NCI-H1105 treated with DMSO at 0.1 percent for 48 hours (cell line): ENCODE measurements around the gene ANTXR1.
"Not testable (repeated sequence)": the region's sequence is repeated elsewhere in the genome, so short reads cannot be mapped to it uniquely, and the experiment has no call there.

Source experiments
- DNase-seq: peaks from one replicate; lab custom pipeline; 2025; lab: John Stamatoyannopoulos, UW

ANTXR1 gene

DNA sequence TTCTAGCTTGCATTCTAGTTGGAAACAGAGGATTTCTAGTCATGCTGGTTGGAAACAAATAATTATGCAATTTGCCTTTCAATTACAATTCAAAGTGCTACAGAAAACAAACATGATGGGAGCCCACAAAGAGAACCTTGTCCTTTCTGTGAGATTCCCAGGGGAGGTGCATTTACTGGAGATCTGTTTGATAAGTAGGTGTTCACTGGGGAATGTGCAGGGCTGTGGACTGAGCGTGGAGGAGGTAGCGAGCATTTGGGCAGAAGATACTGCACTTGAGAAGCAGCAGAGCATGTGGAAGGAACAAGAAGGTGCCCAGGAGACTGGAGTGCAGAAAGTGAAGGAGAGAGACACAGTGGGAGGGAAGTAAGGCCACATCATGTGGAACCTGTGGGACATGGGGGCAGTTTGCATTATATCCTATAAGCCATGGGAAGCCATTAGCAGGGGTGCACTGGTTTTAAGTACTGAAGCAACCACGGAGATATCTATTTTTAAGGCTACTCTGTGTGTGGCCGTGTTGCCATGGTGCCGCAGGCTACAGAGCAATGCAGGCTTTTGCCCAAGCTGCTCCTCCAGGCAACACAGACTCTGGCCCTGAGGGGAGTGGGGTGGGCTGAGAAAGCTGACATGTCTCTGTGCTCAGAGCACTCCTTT, 154.0 kb downstream of the ANTXR1 start:
- DNase-seq: no peak

DNA sequence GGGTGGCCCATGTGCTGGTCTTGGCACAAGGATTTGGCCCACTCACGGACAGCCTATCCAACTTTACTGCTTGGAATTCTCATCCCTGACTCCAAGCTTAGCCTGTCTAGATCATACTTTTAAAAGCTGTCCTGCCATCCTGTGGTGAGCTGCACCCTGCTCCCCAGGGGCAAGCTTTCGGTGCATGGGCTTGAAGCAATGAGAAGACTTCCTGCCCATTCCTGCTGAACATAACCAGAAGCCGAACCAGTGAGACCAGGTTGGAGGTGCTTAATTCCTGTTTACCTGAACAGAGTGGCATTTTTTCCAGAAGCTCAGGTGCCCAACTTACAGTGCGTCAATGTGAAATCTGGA, 154.5 kb downstream of the ANTXR1 start:
- DNase-seq: no peak

DNA sequence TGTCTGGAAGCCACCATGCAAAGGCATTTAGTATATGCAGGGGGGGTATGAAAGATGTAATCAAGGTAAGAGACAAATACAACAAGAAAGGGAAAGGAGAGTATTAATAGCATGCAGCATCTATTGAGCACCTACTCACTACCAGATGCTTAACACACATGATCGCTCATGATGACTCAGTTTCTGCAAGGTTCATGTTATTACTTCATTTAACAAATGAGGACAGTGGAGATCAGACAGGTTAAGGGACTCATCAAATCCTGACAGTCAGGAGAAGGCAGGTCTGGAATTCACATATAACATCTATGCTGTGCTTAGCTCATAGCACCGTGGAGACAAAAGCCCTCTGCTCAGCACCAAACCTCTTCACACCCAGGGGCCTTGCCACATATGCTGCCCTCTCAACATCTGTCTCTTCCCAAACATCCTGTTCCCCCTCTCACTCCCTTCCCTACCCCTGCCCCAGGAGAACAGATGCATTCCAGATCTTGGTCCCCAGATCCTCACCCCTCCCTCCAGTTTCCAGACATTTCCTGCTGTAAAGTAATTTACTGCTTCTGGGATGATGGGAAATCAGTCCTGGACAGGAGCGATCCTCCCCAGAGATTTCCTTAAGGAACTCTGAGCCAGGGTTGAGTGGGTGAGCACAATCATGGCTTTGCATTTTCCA, 155.3 kb downstream of the ANTXR1 start:
- DNase-seq: no peak

DNA sequence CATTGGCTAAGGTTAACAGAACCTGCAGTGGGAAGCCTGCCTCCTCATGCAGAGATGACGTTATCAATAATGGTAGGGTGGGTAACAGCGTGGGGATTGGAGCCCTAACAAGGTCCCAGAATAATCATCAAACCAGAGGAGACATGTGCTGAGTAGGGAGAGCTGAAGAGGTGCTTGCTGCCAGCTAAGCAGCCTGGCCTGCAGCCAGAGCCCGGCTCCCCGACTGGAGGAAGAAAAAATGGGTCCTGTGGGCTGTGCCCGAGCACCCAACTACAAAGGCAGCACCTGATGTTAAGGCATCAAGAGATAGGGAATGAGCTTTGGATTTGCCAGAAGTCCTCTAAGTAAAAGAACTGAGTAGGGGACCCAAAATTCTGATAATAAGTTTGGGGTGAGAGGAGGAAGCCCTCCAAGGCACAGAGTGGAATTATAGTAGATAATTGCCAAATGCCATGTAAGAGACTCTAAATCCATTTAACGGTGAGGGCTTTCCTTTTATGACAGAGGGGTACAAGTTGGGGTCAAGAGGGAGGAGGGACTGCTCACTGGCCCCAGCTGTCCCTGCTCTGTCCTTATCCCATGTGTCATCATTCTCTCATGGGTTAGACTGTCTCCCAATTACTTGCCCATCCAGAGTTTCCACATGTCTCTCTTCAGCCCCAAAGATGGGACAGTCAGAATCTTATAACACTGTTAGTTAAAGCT, 156.1 kb downstream of the ANTXR1 start:
- no peak for DNase-seq

DNA sequence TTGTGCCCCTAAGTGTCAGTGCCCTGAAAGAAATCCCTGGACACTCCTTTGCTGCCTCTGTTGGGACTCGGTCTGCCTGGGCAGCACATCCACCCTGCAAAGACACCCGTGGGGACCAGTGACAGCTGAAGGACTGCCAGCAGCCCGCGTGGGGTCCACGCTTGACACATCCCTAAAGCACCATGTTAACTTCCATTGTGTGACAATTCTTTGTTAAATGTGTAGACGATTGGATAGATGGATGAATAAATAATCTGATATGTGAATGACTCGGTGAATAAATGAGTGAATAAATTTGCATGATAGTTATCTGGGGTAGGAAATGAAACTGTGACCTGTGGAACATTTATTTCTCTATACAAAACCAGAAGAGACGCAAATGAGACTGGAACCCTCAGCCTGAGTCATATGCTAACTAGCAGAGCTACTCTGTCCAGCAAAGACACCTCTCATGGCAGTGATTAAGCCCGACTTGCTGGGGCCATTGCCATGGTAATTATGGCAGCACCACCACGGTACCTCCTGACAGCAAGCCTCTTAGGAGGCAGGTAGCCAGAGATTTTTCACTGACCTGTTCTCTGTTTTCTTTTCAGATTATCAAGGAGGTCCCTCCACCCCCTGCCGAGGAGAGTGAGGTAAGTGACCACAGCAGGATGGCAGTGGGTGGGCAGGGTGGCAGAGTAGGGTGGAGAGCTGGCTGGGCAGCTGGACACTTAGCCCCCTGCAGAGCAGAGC, 156.8 kb downstream of the ANTXR1 start:
- no peak for DNase-seq

DNA sequence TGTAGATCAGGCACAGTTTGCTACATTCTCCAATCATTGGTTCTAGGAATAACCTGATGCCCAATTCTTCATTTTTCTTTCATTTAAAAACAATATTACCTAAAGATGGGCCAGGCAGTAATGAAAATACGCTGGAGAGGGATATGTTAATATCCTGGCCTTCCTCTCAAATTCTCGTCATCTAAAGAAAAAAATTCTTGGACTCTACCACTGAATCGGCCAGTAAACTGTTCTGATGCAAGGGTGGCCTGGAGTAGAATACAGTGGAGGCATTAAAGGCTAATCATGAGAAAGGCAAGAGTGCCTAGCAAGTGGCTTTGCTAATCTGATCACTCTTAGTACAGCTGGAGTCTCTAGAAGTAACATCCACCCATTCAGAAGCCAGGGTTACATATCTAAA, 157.7 kb downstream of the ANTXR1 start:
- DNase-seq: no peak

DNA sequence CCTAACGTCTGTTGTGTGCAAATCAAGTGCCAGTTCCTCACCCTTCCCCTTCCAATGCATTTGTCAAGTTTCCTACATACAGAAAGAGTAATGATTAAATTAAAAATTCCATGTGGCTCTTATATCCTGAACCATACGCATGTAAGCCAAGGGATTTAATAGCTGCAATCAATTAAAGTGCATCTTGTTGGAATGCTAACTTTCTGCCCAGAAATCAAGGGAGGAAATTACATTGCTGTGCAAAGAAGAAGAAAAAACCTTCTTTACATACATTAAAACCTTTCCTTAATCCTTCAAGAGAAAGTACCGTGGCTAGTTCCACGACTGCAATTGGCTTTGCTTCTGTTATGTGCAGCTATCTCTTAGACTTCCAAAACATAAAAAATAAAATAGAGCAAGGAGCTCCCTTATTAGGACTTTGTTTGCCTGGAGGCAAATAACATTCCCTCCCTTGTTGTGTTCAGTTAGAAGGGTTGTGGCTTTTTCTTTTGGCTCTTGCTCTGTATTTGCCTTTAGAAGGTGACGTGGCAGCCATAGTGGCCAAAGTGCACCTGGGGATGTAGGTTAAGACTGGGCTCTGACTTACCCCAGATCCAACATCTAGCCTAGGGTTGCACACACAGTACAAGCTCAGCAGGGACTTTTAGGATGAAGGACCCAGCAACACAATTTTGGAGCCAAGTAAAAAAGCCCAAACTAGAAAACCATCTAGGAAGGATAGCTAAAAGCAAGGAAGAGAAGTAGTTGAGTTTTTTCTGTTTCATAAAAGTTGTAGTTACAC, 158.3 kb downstream of the ANTXR1 start:
- no peak for DNase-seq

DNA sequence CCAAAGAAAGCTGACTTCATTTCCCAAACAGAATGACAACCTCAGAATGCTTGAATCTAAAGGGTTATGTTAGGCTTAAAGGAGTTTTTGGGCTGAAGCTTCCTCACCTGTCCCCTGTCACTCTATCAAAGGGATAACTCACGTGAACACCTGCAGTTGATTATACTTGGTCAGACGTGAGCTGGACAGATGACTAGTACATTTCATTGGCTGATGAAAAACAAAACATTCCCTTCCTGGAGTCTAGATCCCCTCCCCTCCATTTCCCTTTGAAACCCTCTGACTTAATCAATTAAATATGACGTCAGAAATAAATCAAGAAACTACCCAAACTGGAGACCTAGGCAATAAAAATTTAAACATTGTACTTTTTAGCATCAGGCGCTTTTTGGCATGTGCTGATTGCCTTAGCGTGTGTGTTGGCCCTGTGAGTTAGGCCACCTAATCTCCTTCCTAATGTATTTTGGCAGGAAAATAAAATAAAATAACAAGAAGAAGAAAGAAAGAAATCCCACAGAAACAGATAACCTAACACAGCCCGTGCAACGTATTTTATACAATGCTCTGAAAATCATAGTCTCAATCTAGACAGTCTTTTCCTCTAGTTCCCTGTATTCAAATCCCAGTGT, 159.0 kb downstream of the ANTXR1 start:
- no peak for DNase-seq

DNA sequence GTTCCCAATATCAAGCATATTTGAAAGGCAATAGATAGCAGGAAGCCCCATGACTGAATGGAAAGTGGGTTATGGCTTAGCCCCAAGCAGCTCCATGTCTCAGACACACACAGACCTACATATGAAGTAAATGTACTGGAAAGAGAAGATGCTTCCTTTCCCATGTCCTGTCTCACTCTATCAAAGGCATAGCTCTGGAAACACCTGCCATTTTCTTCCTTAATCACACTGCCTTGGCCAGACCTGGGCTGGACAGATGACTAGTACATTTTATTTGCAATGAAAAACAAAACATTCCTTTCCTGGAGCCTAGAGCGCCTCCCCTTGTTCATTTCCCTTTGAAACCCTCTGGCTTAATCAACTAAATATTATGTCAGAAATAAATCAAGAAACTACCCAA, 160.7 kb downstream of the ANTXR1 start:
- no peak for DNase-seq

DNA sequence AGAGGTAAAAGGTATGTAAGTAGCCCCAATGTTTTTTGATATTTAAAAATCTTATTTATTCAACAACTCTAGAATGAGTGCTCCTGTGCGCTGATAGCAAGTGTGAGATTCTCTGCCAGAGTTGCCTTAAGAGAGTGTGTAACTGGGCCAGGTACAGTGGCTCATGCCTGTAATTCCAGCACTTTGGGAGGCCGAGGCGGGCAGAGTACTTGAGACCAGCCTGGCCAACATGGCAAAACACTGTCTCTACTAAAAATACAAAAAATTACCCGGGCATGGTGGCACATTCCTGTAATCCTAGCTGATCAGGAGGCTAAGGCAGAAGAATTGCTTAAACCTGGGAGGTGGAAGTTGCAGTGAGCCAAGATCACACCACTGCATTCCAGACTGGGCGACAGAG, 161.2 kb downstream of the ANTXR1 start:
- DNase-seq: not testable (repeated sequence)

DNA sequence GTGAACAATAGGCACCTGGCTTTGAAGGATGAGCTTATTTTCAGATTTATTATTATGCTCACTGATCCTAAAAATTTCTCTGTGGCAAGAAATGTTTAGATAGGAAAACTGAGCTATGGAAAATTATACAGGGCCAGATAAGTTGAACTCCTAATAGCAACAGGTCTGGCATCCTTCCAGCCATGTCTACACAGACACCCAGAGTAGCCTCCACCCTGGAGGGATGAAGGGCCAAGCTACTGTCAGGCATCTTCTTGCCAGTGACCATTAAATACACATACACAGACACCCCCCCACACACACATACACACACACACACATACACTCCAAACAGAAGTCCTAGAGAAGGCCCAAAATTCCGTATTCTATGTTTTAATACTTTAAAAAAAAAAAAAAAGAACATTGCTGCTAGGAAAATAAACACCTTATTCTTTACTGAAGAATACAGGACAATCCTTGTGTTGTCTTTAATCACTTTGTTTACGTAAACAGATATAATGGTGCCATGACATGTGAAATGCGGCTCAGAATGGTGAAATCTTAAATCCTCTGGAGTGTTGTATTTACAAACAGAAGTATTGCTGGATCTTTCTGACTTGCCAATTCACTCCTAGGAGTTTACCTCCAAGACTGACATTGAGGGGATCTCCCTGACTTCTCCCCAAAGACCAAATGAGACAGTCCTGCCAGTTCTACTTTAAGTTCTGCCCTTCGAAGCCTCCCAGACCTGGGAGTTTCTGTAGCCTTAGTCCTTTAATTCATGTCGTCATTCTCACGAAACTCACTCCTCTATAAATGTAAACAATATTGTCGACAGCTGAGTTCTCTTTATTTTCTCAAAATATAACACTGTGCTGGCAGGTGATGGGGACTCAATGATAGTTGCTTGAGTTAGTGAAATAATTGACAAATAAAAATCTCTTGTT, 163.1 kb downstream of the ANTXR1 start:
- no peak for DNase-seq

DNA sequence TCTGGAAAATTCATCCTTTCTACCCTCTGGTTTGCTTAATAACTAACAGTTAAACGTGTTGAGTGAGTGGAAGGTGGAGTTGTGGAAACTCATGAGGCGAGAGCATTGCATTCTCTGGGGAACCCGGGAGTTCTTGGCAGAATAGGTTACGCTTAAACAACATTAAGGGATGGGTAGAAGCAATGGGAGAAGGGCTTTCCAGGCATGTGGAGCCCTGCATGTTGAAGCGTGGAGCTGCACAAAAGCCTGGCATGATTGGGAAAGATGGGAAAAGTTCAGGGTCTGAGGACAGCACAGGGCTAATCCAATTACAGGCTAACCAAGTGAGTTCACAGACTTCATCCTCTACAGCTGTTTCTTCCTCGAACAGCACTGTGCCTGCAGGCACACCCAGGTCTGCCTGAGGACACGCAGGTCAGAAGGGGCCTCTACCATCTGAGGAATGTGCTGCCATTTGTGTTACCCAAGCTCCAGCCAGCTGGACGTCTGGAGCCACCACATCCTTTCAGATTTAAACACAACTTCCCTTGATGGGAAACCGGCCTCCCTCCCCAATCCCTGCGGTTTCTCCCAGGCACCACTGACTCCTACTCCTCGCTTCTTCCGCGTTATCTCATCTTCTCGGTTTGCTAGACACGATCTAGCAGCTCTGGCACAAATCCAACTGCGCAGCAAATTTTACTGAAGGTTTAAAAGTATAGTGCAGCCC, 164.2 kb downstream of the ANTXR1 start:
- DNase-seq: no peak

DNA sequence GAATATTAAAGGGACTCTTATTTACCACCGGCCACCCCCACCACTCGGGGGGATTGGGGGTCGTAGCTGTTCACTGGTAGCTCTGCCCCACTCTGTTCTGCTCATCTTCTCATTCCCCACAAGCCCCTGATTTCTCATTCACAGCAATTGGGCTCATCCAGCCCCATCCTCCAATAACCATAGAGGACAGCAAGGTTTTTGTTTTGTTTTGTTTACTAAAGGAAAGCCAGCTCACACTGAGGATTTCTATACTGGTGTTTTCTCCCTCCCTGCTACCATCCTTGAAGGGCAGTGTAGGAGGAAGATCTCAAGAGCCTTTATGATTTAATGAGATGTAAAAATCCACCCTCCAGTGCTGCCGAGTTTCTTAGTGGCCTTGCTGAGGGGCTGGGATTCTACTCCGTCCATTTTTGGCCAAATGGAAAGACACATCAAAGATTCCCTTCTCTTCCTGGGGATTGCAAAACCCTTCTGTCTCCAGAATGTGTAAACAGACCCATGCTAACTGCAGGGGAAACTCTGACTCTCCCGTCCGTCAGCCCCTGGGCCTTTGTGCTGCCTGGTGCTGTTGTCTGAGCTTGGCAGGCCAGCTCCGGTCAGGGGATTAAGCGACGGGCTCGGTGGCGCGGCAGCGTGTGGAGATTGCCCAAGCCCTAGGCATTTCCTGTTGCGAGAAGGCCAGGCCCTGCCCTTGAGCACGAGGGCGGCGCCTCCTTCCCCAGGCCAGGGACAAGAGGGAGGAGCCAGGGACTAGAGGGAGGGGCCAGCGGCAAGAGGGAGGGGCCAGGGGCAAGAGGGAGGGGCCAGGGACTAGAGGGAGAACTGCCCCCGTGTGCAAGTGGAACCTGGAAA, 165.0 kb downstream of the ANTXR1 start:
- no peak for DNase-seq

DNA sequence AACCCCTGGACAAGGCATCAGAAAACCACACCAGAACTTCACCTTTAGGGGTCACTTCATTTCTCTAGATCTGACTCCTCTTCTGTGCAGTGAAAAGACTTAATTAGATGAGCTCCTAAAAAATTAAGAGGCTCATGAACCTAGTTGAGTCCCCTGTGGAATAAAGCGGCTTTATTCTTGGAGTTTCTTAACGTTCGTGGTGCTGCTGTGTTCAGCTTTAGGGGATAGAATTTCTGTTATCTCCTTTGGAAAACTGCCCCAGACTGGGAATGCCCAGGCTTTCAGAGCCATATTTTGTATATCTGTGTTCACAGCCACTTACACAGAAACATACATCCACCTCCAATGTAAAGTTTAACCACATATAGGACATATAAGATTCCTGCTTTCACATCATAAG, 165.8 kb downstream of the ANTXR1 start:
- DNase-seq: no peak

DNA sequence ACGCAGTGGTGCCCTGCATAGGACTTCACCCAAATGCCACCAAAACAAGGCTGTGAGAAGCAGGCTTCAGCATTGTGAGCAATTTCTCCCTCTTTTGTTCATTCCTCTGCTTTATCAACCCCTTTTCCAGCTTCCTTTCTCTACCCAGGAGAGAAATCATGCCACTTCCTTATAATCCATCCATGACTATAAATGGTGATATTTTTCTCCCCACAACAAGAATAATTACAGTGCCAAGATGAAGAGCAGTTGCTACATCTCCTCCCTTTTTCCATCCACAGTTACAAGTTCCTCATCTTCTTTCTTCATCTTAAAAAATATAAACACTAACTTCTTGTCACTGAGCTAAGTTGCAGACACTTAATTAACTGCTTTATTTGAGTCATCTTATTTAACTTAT, 167.2 kb downstream of the ANTXR1 start:
- no peak for DNase-seq

DNA sequence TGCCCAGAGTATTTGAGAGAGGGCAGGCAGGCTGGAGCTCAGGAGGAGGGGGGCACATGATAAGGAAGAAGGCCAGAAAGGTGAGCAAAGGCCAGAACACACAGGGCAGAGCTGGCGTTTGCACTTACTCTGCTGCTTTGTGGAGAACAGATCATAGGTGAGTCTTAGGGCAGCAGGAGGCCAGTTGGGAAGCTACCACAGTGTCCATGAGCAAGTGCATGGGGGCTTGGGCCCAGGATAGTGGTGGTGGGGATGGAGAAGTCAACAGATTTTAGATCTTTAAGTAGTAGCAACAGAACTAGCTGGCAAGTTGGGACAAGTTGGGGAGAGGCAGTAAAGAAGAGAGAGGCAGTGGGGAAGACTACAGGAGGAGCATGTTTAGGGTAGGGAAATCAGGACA, 168.0 kb downstream of the ANTXR1 start:
- no peak for DNase-seq

DNA sequence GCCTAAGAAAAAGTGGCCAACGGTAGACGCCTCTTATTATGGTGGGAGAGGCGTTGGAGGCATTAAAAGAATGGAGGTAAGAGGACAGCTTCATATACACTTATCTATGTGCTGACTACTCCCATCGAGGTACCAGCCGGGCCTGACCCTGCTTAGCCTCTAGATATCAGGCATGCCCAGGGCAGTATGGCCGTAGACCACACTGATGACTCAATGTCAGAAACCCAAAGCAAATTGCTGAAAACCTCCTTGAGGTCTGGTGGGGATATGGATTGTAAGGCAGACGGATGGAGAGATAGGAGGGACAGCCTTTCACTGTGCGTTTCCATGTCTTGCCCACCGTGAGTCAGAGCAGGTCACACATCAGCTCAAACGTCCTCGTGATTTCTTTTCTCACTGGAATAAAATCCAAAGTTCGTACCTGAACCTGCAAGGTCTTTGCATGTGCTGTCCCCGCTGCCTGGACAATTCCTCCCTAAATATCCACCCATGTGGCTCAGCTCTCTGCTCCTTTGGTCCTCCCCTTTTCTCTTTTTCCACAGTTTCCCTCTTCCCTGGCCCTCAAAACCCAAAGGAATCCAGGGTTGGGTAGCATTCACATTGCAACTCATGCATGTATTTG, 168.9 kb downstream of the ANTXR1 start:
- no peak for DNase-seq

DNA sequence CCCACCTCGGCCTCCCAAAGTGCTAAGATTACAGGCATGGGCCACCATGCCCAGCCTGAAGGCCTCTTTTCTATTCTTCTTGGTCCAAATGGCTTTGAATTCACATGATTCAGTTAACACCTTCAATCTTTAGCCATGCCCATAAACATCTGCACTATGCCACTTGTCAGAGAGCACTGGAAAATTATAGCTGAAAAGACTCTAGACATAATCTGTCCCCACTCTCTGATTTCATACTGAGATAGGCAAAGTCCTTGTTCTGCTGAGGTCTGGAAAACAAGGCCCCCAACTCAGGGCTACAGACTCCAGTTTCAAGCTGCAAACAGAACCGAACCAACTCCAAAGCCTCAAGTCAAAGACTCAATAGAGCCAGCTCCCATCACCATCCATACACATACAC, 170.7 kb downstream of the ANTXR1 start:
- no peak for DNase-seq
